ENCODE measurements around the gene C11orf86.

The C11orf86 gene

DNA sequence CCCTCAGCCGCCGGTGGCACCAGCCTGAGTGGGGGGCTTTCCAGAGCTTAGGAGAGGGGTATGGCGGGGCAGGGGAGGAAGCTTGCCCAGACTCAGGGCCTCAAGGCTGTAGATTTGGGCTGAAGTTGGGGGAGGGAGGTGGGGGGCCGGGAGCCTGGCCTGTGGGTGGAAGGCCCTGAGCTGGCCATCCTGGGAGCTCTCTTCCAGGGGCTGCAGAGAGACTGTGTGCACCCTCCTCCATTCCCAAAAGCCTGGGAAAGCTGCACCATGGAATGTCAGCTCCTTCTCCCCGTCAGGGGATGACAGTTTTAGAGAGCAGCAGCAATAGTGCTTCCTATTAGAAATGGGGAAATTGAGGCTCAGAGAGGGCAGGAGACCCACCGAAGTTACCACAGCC lies 48.9 kb downstream of the C11orf86 start:
- in situ Hi-C loops (cut with MboI; ENCODE audit: low sequenced_read_pairs): no loop called here

DNA sequence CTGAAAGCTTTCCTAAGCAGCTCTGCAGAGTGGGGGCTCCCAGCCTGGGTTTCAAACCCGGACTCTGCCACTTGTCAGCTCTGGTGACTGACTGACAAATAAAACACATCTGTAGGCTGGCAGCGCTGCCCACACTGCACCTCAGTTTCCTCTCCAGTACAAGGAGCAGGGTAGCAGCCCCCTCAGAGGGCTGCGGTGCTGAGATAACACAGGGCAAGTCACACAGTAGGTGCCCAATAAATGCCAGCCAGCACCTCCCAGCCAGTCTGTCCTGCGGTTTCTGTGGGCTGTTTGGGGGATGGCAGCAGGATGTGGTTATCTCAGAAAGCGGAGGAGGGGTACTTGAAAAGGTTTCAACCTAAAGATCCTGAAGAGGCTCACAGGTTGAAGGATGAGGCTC lies 49.3 kb downstream of the C11orf86 start:
- in situ Hi-C loops (cut with MboI; ENCODE audit: low sequenced_read_pairs): no loop called here

DNA sequence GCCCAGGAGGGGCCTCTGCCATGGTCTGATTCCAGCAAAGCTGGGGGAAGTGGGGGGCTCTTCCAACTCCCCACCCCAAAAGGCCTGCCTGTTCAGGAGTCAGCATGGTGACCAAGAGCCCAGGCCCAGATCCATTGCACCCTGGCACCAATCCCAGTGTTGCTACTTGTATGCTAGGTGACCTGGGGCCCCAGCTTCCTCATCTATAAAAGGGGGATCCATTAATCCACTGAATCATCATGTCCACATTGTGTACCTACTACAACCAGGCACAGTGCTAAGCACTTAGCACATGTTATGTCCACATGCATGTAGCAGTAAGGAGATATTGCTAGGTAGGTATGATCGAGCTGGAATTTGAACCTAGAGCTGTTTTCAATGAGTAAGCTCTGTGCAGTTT lies 49.9 kb downstream of the C11orf86 start:
- in situ Hi-C loops (cut with MboI; ENCODE audit: low sequenced_read_pairs): no loop called here

DNA sequence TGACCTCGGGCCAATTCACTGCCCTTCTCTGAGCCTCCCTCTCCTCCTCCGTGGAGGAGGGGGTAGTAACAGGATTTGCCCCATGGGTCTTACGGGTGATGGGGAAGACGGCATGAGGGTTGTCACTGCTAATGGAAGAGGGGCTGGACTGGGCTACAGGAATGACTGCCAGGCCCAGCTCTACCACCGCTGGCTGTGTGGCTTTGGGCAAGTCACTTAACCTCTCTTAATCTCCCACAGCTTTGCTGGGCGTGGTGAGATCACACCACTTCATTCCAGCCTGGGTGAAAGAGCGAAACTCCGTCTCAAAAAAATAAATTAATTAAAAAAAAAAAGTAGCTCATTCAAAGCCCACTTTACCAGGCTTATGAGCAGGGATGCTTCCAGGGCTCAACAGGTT lies 50.6 kb downstream of the C11orf86 start:
- in situ Hi-C loops (cut with MboI; ENCODE audit: low sequenced_read_pairs): no loop called here

All from hTERT RPE-1 (cell line).